Smooth muscle cell (in vitro differentiated cells): ENCODE measurements around the gene ATP8B4. TPM values are rescaled to one million over a fixed set of nuclear protein-coding genes. Genes with fewer than 3 reads are reported as not detected.
A peak's percentile ranks its signal among the peaks of the same experiment; 100 is the strongest.

Experiments
- DNase-seq: peaks from one replicate; lab custom pipeline; 2025; ENCODE audit not compliant: unreplicated experiment; lab: John Stamatoyannopoulos, UW
- H2AFZ ChIP-seq: fragments of 200-600 bp; sonication (generic); 2 replicates; pipeline ENCODE4 v1.6.0; 2016; ENCODE audit warnings: antibody characterized with exemption, low read depth, mild to moderate bottlenecking
- H3F3A ChIP-seq: fragments of 200-600 bp; sonication (generic); 2 replicates; pipeline ENCODE4 v1.6.0; 2017; ENCODE audit warnings: antibody characterized with exemption, low read depth
- H3K27ac ChIP-seq: fragments of 200-600 bp; sonication (generic); 2 replicates; pipeline ENCODE4 v1.5.1; 2016; ENCODE audit warnings: low read depth, mild to moderate bottlenecking
- H3K27me3 ChIP-seq: fragments of 200-600 bp; sonication (generic); 2 replicates; pipeline ENCODE4 v1.6.1; 2016; ENCODE audit warnings: low read depth, mild to moderate bottlenecking
- H3K36me3 ChIP-seq: fragments of 200-600 bp; sonication (generic); 2 replicates; pipeline ENCODE4 v1.5.1; 2016; ENCODE audit warnings: low read depth
- H3K4me1 ChIP-seq: fragments of 200-600 bp; sonication (generic); 2 replicates; pipeline ENCODE4 v1.5.1; 2016; ENCODE audit warnings: low read depth
- H3K4me2 ChIP-seq: fragments of 200-600 bp; sonication (generic); 2 replicates; pipeline ENCODE4 v1.6.0; 2016; ENCODE audit warnings: mild to moderate bottlenecking
- H3K4me3 ChIP-seq: fragments of 200-600 bp; sonication (generic); 2 replicates; pipeline ENCODE4 v1.5.1; 2016; ENCODE audit warnings: mild to moderate bottlenecking
- H3K79me2 ChIP-seq: fragments of 200-600 bp; sonication (generic); 2 replicates; pipeline ENCODE4 v1.6.0; 2016; ENCODE audit warnings: low read depth, mild to moderate bottlenecking
- H3K9ac ChIP-seq: fragments of 200-600 bp; sonication (generic); 2 replicates; pipeline ENCODE4 v1.6.0; 2016; ENCODE audit warnings: low read depth
- H3K9me3 ChIP-seq: fragments of 200-600 bp; sonication (generic); replicated peaks from 2 replicates; pipeline ENCODE4 v1.5.1; 2016; ENCODE audit warnings: low read depth
- H4K20me1 ChIP-seq: fragments of 200-600 bp; sonication (generic); 2 replicates; pipeline ENCODE4 v1.6.0; 2016; ENCODE audit warnings: low read depth
- CTCF ChIP-seq: fragments of 200-600 bp; sonication (generic); IDR thresholded peaks from 2 replicates; pipeline ENCODE4 v1.5.1; 2017; ENCODE audit warnings: borderline replicate concordance, mild to moderate bottlenecking, antibody characterized with exemption; ENCODE audit not compliant: insufficient read depth, poor library complexity, severe bottlenecking
- WGBS: methylation state at CpG from one replicate; pipeline ENCODE4 v1.1.7; 2016; ENCODE audit warnings: low lambda C conversion rate; 5-methylcytosine and 5-hydroxymethylcytosine counted together
- polyA plus RNA-seq: library from polyadenylated mRNA; unstranded; fragments of >200 nt; fragmentation: Nextera tagmentation; extraction: Ambion mirVana; gene quantifications from 2 replicates; pipeline ENCODE4 v1.2.1, GENCODE V29; 2016
- total RNA-seq: library from RNA; depleted of rRNA; stranded (reverse); fragments of >200 nt; gene quantifications from 2 replicates; pipeline ENCODE4 v1.2.3, GENCODE V29; 2014

Gene ATP8B4
- total and polyA plus RNA-seq, 2 experiments from 2014 or later = 21.7 to 60.5 TPM

DNA sequence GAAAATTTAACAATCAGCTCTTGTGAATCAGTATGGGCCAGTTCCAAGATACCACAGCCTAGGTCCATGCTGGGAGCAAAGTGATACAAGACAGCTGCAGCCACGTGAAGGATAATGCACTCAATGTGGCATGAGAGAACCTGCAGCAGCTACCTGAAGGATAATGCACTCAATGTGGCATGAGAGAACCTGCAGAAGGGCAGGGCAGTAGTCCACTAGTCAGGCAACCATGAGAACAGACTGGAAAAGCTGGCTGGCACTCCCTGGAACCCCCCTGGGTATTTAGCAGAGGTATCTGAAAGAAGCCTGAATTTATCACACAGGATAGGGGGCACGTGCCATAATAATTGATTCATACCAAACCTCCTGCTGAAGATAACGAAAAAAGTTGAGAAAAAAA lies 237.6 kb downstream of the ATP8B4 start:
- WGBS = 96% methylated on average over 3 of the region's 3 CpGs
- Histone ChIP-seq H2AFZ (no peak overlapping the region), H3K9ac (no peak overlapping the region), H3K4me2 (no peak overlapping the region), H3K27me3 (no peaks in the 10 kb centered on the region), H3K4me3 (no peak overlapping the region), H4K20me1 (no peaks in the 10 kb centered on the region), H3K27ac (no peak overlapping the region), H3K4me1 (peaks cover 21% of the 10 kb centered on the region), H3K79me2 (no peaks in the 10 kb centered on the region), H3F3A (peaks cover 8% of the 10 kb centered on the region), H3K36me3 (no peaks in the 10 kb centered on the region), H3K9me3 (no peaks in the 10 kb centered on the region)
- DNase-seq = no peak
- TF ChIP-seq CTCF = no peak

- DNase-seq = no peak
- no peaks in the 10 kb centered on the region for H3K9me3 ChIP-seq
- H4K20me1 ChIP-seq = no peaks in the 10 kb centered on the region
- H3K79me2 ChIP-seq = no peaks in the 10 kb centered on the region
- H3K4me1 ChIP-seq = peaks cover 41% of the 10 kb centered on the region
- H3K4me3 ChIP-seq = no peak overlapping the region
- H3F3A ChIP-seq = peaks cover 20% of the 10 kb centered on the region
- peak overlapping the region; percentile 89 for H3K27ac ChIP-seq
- H2AFZ ChIP-seq = no peak overlapping the region
- H3K27me3 ChIP-seq = no peaks in the 10 kb centered on the region
- no peak overlapping the region for H3K9ac ChIP-seq
- 16% methylated on average over 5 of the region's 5 CpGs for WGBS
- no peak for TF ChIP-seq CTCF
- H3K4me2 ChIP-seq = peak overlapping the region; percentile 77
- no peaks in the 10 kb centered on the region for H3K36me3 ChIP-seq
These were observed 241.0 kb downstream of the ATP8B4 start for GRCh38 chr15:49877873-49878521.

DNA sequence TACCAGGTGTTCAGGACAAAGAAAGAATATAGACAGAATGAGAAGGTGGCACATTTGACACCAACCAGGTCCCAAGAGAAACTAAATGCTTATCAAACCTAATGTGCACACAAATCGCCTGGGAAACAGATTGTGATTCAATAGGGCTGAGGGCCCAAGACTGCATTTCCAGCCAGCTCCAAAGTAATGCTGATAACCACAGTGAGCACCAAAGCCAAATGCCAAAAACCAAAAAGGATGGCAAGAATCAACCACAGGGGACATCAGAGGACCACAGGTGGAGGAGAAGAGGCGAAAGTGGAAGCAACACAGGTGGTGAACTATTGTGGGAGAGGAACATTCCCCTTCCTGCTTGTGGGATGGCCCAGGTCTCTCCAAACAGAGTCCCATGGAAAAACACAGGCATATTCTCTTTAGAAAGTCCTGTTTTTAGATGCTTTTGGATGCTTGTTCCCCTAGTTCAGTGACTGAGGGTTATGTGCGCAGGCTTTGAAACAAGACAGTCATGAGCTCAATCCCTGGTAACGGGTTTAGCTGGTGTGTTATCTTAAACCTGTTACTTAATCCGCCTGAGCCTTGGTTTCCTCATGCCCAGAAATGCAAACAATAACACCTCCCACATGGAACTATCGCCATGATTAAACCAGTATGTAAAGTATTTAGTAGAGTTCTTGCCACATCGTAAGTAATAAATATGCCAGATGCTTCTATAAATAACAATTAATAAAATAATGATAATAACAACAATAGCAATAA lies 241.7 kb downstream of the ATP8B4 start:
- no peaks in the 10 kb centered on the region for H3K9me3 ChIP-seq
- H3K79me2 ChIP-seq = no peaks in the 10 kb centered on the region
- H3K4me1 ChIP-seq = peaks cover 41% of the 10 kb centered on the region
- 31% methylated on average over 7 of the region's 7 CpGs for WGBS
- no peaks in the 10 kb centered on the region for H4K20me1 ChIP-seq
- H3K4me3 ChIP-seq = no peak overlapping the region
- TF ChIP-seq CTCF = no peak
- no peak for DNase-seq
- no peaks in the 10 kb centered on the region for H3K27me3 ChIP-seq
- peaks cover 20% of the 10 kb centered on the region for H3F3A ChIP-seq
- H2AFZ ChIP-seq = no peak overlapping the region
- H3K9ac ChIP-seq = no peak overlapping the region
- peak overlapping the region; percentile 89 for H3K27ac ChIP-seq
- no peaks in the 10 kb centered on the region for H3K36me3 ChIP-seq
- peak overlapping the region; percentile 77 for H3K4me2 ChIP-seq
